Posterior vena cava (tissue), 2 donors: ENCODE data around the gene IFNA6. TPM values are rescaled to one million over a fixed set of nuclear protein-coding genes. Genes with fewer than 3 reads are reported as not detected.

ENCODE experiments used
- DNase-seq: peaks from one replicate; pipeline ENCODE4 v3.0.0-alpha.2; 2020; ENCODE audit warnings: low spot score
- intact Hi-C, 2 donors: fragments of 100-400 bp; cut with DNase I; formaldehyde crosslinking; loops; one replicate each; pipeline versions ENCODE4 v1.14.1 to v1.14.2; 2022 to 2023
- total RNA-seq, 2 donors: library from RNA; stranded (reverse); fragmentation: NEBNext Ultra II Directional; extraction: Animal tissue kit (Norgen Biotek cat#: 25700); gene quantifications; one replicate each; pipeline ENCODE4 v1.2.1, GENCODE V29; 2021
- donor health status: DM: yes; HTN: yes; CAD: no.
- donor health status: DM: yes; HTN: yes; CAD: no.

Gene IFNA6
- total RNA-seq, 2 donors from 2014 or later: not detected

DNA sequence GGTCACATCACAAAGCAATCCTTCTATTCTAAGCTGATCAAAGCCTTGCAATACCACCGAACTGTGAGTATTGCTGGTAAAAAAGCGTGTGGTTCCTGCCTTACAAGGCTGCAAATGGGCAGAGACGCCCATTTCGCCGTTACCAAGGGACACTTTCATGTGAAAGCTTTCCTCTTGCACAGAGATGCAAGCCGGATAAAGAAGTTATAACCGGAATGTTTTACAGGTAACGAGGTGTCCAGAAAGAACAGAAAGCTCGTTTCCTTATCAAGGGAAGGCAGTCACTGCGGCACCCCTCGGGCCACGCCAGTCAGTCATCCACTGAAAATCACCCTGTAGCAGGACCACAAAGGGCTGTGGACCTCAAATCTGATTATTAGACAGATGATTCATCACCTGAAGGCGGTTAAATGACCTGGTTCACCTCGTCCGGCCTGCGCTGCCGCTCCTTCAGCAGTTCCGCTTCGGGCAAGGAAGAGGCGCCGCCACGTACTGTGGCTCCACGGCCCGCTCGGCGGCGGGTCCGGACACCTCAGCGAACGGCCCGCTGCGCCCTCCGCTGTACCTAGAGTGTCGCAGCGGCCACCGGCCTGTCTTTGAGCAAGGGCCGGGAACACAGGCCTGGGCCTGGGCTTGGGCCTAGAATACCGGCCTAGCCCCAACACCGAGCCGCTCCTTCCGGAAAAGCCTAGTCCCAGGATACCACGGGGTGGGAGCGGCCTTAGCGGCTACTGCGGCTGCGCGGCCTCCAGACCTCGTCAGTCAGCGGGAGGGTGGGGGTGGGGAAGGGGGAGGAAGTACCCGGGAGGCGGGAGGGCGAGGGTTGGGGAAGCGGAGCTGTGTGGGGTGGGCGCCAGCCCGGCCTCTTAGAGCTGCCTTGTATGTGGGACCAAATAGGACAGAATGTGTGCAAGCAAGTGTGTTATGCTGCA, 15.7 kb downstream of the IFNA6 start, which contains the start of gene KLHL9:
Gene KLHL9 (minus strand): TSS at position 704 of the 932 bp plus-strand sequence. CDS start 545 bp downstream, at position 159.
- intact Hi-C loops: loop anchor here in 1 of 2 donors (10.0 kb wide), 1 partner anchor 460 kb away; no protein-coding TSS in a partner anchor
- peak; percentile 97 for DNase-seq

DNA sequence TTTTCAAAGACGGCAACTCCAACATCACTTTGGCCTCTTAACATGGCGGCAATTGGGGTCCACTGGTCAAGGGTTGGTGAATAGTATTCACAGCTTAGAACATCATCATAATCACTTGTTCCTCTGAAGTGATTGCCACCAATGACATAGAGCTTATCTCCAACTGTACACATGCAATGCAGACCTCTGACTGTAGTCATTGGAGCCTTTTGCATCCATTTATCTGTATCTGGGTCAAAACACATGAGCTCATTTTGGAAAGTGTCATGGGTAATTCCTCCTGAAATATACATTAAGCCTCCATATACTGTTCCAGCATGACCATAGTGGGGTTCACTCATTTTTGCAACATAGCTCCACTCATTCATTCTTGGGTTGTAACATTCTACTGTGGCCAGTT, 17.5 kb downstream of the IFNA6 start:
- intact Hi-C loops: loop anchor here in 1 of 2 donors (10.0 kb wide), 1 partner anchor 462 kb away; no protein-coding TSS in a partner anchor
- no peak for DNase-seq

DNA sequence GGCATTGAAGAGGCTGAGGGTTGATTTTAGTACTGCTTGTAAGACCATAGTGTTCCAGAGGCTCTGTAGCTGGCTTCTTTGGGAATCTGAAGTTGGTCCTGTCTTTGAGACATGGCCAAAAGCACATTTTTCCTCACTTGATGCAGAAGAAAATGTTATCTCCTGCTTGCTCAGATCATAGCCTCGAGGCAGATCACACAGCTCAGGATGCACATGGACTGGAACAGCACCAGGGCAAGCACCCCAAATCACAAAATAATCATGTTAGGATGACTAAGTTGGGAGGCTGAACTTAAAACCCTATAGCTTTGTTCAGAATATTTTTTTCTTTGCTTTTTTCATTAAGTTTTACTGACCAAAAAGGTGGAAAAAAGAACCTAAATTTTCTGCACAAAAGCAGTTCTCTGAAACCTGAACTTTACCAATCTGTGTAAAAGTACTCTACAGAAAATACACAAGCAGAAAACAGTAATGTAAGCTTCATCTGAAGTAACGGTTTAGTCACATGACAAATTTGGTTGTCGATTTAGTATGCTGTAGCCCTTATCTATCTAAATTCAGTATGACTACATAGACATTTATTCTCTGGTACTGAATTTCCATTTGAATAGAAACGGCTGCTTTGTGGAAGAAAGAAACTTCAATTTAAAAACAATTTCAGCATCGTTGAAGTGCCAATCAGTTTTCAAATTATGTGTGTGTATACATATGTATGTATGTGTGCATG, 18.8 kb downstream of the IFNA6 start:
- no peak for DNase-seq
- intact Hi-C loops: loop anchor here in 1 of 2 donors (10.0 kb wide), 1 partner anchor 463 kb away; no protein-coding TSS in a partner anchor

DNA sequence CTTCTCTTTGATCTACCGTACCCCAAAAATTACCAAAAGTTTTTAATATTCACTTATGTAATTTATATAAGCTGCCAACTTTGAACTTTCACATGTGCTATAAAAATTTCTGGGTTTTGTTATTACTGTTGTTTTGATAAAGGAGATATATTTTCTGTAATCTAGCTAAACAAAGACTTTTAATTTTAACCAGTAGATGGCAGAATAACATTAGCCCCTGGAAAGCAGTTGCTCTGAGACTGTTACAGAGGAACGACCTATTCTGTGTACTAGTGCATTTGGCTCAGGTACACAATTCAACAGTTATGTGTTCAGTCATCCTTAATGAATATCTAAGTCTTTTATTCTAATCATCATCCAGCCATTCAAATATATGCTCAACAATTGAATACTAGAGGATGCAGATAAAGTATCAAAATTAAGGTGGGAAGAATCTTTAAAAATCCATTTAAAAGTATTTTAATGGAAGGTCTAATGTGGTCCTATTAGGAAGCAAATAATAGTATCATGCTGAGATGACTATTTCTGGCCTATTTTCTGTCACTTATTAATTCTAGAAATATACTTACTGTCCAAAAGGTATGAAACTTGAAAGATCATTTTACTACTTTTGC, 24.1 kb downstream of the IFNA6 start:
- intact Hi-C loops: loop anchor here (10.0 kb wide), 2 partner anchors 68 to 458 kb away; no protein-coding TSS in a partner anchor

DNA sequence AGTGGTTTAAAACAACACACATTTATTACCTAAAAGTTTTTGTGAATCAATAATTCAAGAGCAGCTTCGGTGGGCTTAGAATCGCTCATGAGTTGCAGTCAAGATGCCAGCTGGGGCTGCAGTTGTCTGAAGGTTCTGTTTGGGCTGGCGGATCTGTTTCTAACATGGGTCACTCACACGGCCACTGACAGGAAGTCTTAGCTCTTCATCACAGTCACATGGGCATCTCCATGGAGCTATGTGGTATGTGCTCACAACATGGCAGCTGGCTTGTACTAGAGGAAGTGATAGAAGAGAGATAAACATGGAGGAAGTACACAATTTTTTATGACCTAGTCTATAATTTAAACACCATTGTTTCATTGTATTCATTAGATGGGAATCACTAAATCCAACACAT, 26.6 kb downstream of the IFNA6 start:
- intact Hi-C loops: loop anchor here (10.0 kb wide), 2 partner anchors 71 to 461 kb away; no protein-coding TSS in a partner anchor
- DNase-seq: no peak

More for the DNA sequence above, 24.1 kb downstream of the IFNA6 start:
- no peak for DNase-seq

DNA sequence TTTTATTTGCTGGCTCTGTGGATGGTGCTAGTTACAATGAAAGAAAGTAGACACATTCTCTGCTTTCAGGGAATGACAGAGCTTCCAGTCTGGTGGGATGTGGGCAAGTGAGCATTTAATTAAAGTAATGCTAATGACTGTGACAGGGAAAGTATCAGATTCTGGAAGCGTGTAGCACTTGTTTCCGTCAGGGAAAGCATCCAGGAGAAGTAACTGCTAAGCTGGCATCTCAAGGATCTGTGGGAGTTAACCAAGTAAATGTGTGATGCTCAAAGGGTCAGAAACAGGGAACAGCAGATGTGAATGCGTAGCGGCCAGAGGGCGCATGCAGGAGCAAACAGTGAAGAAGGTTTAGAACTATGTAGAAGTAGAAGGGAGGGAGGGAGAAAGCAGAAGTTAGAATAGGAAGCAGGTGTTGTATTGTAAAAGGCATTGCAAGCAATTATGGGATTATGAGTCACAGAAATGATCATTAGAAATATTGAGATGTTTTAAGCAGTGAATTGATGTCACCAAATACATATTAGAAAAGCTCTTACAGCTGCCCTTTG, 27.7 kb downstream of the IFNA6 start:
- no peak for DNase-seq
- intact Hi-C loops: loop anchor here (10.0 kb wide), 2 partner anchors 72 to 462 kb away; no protein-coding TSS in a partner anchor

DNA sequence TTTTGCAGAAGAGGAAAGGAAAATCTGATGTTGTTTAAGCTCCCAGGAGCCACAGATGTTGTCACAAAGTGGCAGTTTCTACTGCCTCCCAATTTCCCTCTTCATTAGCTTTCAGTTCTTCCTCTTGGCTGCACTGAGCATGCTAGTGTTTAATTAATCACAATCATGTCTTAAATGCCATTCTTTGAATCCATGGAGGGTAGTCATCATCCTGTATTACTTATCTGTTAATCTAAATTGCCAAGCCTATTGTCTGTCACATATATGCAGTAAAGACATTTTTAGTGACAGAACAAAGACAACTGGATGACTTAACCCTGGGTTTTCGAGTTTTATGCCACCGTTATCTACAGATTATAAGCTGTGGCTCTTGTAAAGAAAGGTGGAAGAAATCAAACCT, 30.2 kb downstream of the IFNA6 start:
- intact Hi-C loops: loop anchor here (10.0 kb wide), 2 partner anchors 74 to 464 kb away; no protein-coding TSS in a partner anchor
- no peak for DNase-seq

DNA sequence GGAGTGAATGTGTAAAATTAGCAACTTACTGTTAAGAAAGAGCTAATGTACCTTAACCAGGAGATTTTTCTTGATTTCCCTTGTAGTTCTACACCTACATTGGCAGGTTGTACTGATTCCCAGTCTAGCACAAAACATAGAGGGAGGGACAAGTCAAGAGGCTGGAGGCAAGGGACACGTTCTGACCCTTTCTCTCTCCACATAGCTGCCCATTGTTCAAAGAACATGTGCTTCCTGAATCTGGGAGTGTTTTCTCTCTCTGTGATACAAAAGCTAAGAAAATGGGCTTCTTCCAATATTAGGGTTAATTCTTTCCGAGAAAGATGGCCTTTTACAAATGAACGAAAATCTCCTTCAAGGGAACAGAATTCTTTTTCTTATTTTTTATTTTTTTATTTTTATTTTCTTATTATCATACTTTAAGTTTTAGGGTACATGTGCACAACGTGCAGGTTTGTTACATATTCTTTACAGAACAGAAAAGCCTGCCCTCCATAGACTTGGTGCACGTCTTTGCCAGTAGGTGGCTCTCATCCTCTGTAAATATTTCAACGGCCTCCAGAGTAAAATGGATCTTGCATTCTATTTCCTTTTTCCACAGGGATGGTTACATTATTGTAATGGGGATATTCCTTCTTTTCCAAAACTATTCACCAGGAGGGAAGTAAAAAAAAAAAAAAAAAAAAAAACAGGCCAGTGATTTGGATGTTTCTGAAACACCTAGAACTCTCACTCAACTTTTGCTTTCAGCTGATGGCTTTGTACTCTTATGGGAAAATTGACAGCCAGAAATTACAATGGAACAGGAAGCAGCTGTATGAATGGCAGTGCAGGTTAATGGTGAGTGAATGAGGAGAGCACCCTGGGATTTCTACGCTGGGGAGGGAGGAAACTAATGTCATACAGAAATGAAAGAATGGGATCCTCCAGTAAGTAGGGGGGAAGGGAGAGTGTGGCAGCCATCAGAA, 32.4 kb downstream of the IFNA6 start:
- no peak for DNase-seq
- intact Hi-C loops: no loop called here

DNA sequence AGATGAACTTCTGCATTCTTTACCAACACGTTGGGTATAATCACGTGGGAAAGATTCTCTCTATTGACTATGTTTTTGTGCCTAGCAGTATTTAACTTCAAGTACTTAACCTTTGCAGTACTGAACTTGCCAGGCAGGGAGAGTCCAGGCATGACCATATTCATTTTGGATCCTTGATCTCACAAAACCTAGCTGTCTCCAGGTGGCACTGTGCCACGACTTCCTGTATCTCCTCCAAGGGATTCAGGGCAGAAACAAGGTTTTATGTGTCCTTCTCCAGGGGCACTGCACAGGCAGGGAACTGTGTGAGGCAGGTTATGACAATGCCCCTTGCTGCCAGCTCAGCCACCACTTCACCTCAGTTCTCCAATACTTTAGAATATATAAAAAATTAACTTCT, 33.8 kb downstream of the IFNA6 start:
- intact Hi-C loops: no loop called here
- no peak for DNase-seq

DNA sequence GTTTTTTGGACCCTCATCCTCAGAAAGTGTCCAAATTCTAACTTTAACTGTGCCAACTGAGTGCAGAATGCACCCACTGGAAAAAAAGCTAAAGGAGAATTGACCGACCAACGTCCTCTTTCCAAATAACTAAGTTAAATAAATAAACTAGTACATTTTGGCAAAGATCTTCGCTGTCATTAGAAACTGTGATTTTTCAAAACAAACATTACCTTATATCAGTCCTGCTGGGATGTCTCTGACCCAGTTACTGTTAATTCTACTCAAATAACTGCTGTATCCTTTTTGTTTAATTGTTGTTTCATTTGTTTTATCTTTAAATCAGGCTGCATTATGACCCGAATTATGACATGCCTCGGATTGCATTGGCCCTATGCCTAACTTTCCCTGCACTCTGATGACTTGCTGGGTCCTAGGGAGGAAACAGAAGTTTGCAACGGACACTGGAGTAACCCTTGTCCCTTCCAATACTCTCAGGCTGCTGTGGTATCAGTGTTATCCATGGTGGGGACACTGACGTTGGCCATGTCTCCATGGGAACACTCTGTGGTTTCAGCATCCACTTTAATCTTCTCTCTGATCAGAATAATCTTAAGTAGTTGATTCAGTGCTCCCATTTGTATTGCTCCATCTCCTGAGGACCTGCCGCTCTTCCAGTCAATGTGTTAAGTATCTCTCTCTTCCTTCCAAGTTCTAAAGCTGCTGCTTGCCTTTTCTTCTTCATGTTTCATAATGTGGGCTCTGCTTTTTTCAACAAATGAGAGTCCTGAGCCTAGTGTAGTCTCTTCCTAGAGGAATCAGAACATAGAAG, 34.5 kb downstream of the IFNA6 start:
- intact Hi-C loops: no loop called here
- DNase-seq: no peak

DNA sequence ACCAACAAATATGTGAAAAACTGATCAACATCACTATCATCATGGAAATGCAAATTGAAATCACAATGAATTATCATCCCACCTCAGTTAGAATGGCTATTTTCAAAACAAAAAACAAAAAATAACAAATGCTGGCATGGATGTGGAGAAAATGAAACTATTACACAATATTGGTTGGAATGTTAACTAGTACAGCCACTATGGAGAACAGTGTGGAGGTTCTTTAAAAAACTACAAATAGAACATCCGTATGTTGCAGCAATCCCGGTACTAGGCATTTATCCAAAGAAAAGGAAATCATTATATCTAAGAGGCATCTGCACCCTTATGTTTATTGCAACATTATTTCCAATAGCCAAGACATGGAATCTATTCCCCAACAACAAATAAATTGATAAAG, 36.5 kb downstream of the IFNA6 start:
- intact Hi-C loops: no loop called here
- DNase-seq: no peak

DNA sequence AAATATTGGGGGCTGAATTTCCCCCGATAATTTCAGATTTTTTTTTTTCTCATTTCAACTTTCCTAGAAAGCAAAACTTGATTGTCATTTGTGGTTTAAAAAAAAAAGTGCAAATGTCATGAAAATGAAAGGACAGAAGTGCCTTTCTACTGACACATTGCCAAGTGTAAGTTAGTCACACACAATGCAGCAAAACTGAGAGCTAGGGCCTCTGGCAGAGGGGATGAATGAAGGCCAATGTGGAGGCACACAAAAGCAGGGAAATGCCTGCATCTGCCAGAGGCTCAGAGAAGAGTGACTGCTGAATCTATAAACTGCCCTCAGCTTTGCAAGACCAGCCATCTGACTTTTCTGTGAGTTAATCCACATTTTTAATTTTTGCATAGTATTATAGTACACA, 38.8 kb downstream of the IFNA6 start:
- intact Hi-C loops: no loop called here
- DNase-seq: no peak

DNA sequence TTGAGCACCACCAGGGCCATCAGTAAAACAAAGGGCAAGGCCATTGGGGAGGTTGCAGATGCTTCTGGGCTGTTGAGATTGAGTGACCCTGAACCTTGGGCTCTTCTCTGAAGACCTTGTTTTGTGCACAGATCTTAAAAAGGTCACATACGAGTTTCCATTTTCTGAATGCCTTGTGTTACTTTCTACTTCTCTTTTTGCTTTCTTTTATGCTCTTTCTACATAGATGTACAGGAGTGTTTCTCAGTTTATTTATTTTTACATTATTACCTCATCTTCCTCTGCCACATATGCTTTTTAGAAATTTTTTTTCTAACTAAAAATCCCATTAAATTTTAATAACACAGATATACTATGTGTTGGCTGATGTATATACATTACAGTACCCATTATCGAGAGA, 45.5 kb downstream of the IFNA6 start, which contains the start of gene IFNA5:
Gene IFNA5 (minus strand): TSS at position 101 of the 400 bp plus-strand sequence. CDS start 57 bp downstream, at position 44.
- no peak for DNase-seq
- intact Hi-C loops: no loop called here
